ENCODE measurements around the gene PTGER1. TPM values are rescaled to one million over a fixed set of nuclear protein-coding genes. Genes with fewer than 3 reads are reported as not detected.

PTGER1 gene
- total and polyA plus RNA-seq, 2 donors (not counting 1 experiment from before 2014, with no cell fraction given): 0.27 TPM; not detected in 1

GRCh38 chr19:14507704-14508542 is 32.8 kb upstream of the PTGER1 start:
- no peaks in the 10 kb centered on the region for H3K79me2 ChIP-seq (ENCODE audit: control insufficient read depth, insufficient read depth, low read length)
- ATAC-seq (ENCODE audit: low read depth) (no peak), DNase-seq (no peak)
- H3K9ac ChIP-seq (ENCODE audit: low read length): no peak overlapping the region
- peaks cover 0 to 4% (median 0%) of the 10 kb centered on the region in 4 experiments for H3K27me3 ChIP-seq (replicated peaks in 1 of 4; ENCODE audit: control extremely low read depth in 1 of 4, control insufficient read depth in 3 of 4, insufficient read depth in 4 of 4, low read length in 3 of 4)
- no peaks in the 10 kb centered on the region for H4K20me1 ChIP-seq (ENCODE audit: control insufficient read depth, insufficient read depth, low read length, poor library complexity, severe bottlenecking)
- H3K4me2 ChIP-seq (replicated peaks; ENCODE audit: low read depth, low read length, poor library complexity, severe bottlenecking): no peak overlapping the region
- H3K9me3 Mint-ChIP-seq (ENCODE audit: insufficient read depth): no peaks in the 10 kb centered on the region
- no peaks in the 10 kb centered on the region for H3K36me3 ChIP-seq (replicated peaks in 1 of 2; ENCODE audit: control extremely low read depth in 1 of 2, control insufficient read depth in 1 of 2, extremely low read depth in 1 of 2, insufficient read depth in 2 of 2, low read length in 1 of 2)
- H3K9me3 ChIP-seq (ENCODE audit: control extremely low read depth in 1 of 3, control insufficient read depth in 2 of 3, insufficient read depth in 1 of 3, low read length in 2 of 3): no peaks in the 10 kb centered on the region
- H3K4me3 Mint-ChIP-seq: no peak overlapping the region
- TF ChIP-seq CTCF (IDR thresholded peaks at IDR 0.05): no peak
- TF ChIP-seq EZH2 (IDR thresholded peaks at IDR 0.05; ENCODE audit: borderline replicate concordance, insufficient read depth, low read depth, low read length, poor library complexity, severe bottlenecking): no peak
- H3K4me3 ChIP-seq (ENCODE audit: control extremely low read depth in 1 of 5, extremely low read depth in 1 of 5, insufficient read depth in 1 of 5, low read depth in 2 of 5, low read length in 4 of 5): no peak overlapping the region
- 95% methylated on average over 4 of the region's 12 CpGs for WGBS (ENCODE audit: insufficient coverage)
- no peak overlapping the region for H3K27ac Mint-ChIP-seq
- ChIA-PET POLR2A (interaction anchor here (0.7 kb wide), 2 partner anchors 30 to 1783 kb away, joined by 5 to 6 read pairs; no protein-coding TSS in a partner anchor), CTCF (interaction anchor here (0.7 to 1.7 kb wide), 4 partner anchors 9 to 43 kb away, joined by 3 to 5 read pairs (median 4); no protein-coding TSS in a partner anchor)
- no peak overlapping the region for H3K27ac ChIP-seq (ENCODE audit: low read length in 2 of 2)
- no peak overlapping the region for H2AFZ ChIP-seq (ENCODE audit: insufficient read depth, low read depth, low read length, poor library complexity, severe bottlenecking)
- H3K27me3 Mint-ChIP-seq: peaks cover 11% of the 10 kb centered on the region
- H3K4me1 ChIP-seq (ENCODE audit: control insufficient read depth in 2 of 2, insufficient read depth in 2 of 2, low read length in 2 of 2): no peaks in the 10 kb centered on the region
- intact Hi-C loops (cut with micrococcal nuclease): no loop called here
- H3K4me1 Mint-ChIP-seq: peaks cover 3% of the 10 kb centered on the region
